DMS53 treated with DMSO at 0.1 percent for 48 hours (cell line): ENCODE results near the gene MON2.
"Not testable (repeated sequence)": the region's sequence is repeated elsewhere in the genome, so short reads cannot be mapped to it uniquely, and the experiment has no call there.

Experiments used
- DNase-seq: peaks from one replicate; lab custom pipeline; 2025; ENCODE audit not compliant: unreplicated experiment; lab: John Stamatoyannopoulos, UW

Gene MON2

DNA sequence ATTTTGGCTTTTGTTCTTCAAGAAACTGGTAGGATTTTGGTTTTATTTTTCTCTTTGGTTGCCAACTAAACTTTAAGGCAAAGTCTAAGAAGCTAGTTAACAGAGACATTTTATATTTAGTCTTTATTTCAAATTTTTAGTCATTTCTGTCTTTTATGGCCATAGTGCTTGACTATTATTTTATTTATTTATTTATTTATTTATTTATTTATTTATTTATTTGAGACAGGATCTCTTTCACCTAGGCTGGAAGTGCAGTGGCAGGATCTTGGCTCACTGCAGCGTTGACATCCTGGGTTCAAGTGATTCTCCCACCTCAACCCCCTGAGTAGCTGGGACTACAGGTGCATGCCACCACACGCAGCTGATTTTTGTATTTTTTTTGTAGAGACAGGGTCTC is 3.1 kb downstream of the MON2 start:
- no peak for DNase-seq

DNA sequence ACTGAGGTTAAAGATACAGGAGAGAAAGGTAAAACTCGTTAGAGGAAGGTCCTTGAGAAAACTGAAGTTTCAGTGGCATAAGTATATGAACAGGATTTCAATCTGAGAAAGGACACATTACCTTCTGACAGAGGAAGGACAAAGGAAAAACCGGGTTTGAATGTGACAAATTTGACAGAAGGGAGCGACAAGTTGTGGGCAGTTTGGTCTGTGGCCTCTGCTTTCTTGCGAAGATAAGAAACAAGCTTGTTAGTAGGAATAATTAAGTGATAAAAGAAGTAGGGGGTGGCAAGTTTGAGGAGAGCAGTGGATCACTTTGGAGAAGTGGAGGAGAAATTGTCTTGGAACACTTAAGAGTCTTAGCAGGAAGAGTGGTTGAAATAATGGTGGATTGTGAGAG is 5.1 kb downstream of the MON2 start:
- DNase-seq, result no peak

DNA sequence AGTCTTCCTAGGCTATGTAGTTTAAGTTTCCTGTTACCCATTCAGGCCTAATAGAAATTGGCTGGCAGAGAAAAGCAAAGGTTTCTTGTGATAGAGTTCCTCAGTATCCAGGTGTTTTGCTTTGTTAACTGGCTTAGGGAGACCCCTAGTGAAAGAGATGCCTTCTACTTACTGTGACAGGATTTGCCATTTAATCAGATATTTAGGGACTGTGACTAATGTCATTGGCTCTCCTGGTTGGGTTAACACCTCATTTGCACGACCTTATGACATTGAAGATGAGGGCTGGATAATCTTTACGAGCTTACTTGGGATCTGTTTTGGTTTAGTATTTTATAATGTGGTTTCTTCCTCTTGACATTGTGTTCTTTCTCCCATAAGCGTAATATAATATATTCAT is 5.8 kb downstream of the MON2 start:
- DNase-seq, result no peak

DNA sequence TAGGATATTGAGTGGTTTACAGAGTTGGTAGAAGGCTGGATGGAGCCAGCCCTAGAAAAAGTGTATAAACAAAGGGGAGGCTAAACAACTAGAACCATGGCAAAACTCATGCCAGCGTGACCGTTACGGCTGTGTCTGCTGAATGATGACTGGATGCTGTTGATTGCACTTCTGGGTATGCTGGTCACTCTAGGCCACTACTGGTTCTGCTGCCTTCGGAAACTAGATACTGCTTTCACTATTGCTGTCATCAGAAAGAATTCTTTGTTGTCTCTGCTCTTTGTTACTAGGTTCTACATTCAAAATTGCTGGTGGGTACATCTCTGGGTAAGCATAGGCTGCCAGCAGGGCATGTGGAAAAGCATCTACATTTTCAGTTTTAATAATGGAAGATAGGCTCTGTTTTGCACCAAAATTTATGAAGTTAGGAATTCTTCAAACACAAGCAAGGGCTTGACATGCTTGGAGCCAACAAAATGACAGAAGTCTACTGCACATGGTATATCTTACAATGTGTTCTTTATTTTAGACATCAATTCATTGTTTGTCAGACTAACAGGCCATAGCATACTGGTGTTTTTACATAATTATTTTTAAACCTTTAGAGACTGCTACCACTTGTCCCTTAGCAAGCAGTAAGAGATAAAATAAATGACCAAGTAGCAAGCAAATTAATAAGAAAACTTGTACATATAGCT is 15.4 kb downstream of the MON2 start:
- no peak for DNase-seq

DNA sequence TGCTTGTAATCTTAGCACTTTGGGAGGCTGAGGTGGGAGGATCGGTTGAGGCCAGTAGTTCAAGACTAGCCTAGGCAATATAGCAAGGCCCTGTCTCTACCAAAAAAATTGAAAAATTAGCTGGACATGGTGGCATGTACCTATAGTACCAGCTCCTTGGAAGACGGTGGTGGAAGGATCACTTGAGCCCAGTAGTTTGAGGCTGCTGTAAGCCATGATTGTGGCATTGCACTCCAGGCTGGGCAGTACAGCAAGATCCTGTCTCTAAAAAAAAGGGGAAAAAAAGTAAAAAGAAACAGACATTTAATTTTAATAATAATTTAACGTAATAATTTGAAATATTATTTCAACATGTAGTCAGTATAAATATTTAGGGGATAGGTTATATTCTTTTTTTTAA is 16.1 kb downstream of the MON2 start:
- DNase-seq, result no peak

DNA sequence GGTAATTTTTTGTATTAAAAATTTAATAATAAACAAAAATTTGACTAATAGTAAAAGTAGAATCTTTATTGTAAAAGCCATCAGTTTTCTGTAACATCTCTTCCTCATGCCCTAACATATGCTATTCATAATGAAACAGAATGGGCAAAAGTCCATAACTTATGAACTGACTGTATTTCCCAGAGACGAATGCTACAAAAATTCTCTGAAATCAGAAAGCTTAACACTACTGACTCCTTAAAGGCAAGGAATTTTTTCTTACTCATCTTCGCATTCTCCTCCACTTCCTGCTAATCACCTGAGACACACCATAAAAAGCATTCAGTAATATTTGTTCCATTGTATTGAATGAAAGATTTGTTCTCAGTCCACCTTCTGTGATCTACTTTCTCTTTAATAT is 17.6 kb downstream of the MON2 start:
- DNase-seq, result no peak

DNA sequence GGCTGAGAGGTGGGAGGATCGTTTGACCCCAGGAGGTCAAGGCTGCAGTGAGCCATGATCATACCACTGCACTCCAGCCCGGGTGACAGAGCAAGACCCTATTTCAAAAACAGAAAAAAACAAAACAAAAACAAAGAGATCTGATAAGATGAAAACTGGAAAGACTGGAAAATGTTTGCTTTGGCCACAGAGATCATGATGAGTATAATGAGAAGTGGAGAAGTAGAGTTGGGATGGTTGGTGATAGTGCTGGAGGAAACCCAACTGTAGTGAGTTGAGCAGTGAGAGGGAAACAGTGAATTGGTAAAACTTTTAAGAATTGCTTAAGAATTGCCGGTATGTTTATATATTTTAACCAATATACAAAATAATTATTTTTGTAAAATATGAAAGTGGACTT is 39.2 kb downstream of the MON2 start:
- no peak for DNase-seq

DNA sequence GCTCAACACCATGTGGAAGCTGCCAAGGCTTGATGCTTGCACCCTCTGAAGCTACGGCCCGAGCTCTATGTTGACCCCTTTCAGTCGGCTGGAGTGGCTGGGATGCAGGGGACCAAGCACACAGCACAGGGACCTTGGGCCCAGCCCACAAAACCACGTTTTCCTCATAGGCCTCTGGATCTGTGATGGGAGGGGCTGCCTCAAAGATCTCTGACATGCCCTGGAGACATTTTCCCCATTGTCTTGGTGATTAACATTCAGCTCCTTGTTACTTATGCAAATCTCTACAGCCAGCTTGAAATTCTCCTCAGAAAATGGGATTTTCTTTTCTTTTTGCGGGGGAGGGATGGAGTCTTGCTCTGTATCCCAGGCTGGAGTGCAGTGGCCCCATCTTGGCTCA is 46.3 kb downstream of the MON2 start:
- DNase-seq, result no peak

DNA sequence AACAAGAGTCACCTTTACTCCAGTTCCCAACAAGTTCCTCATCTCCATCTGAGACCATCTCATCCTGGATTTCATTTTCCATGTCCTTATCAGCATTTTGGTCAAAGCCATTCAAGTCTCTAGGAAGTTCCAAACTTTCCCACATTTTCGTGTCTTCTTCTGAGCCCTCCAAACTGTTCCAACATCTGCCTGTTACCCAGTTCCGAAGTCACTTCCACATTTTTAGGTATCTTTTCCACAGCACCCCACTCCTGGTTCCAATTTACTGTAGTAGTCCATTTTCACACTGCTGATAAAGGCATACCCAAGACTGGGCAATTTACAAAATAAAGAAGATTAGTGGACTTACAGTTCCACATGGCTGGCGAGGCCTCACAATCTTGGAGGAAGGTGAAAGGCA is 47.5 kb downstream of the MON2 start:
- DNase-seq, result not testable (repeated sequence)

DNA sequence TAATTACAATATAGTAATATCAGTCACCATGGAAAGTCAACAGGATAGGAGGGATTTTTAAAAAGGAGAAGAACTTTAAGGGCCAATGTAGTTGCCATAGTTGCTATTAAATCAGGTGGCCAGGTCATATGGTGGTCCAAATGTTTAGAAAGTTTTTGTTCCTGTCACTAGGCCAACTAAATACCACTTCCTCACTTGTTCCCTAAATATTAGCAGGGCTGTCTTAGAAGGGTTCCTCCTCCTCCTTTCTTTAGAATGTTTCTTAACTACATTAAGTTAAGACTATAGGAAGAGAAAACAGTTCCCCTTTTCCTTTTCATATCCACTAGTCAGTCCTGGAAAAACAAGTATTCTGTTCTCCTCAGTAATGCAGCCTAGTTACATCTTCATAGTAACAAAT is 50.3 kb downstream of the MON2 start:
- no peak for DNase-seq

DNA sequence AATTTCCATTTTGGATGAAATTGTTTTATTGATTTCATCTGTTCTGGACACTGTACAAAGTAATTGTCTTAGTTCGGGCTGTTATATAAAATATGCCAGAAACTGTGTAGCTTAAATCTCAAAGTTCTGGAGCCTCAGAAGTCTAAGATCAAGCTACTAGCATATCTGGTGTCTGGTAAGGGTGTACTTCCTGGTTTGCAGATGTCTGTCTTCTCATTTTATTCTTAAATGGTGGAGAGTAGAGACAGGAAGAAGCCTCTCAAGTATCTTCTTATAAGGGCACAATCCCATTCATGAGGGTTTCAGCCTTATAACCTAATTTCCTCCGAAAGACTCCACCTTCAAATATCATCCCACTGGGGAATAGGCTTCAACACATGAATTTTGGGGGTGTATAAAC is 51.3 kb downstream of the MON2 start:
- DNase-seq, result peak; percentile 33

DNA sequence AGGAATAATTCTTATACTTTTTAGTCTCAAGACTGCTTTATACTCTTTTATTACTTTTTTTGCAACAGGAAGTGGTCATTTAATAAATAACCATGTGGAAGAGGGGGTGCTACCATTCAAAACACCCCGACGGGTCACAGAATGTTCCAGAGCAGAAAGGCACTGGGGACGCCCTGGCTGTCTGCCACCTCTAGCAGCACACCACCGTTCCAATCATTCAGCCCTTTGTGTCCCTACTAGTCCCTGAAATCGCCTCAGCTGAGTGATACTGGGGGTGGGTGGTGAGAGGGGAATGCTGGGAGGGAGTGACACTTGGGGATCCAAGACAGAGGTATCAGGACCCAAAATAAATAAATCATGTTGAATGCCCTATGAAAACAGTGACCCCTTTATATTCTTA is 52.4 kb downstream of the MON2 start:
- no peak for DNase-seq

DNA sequence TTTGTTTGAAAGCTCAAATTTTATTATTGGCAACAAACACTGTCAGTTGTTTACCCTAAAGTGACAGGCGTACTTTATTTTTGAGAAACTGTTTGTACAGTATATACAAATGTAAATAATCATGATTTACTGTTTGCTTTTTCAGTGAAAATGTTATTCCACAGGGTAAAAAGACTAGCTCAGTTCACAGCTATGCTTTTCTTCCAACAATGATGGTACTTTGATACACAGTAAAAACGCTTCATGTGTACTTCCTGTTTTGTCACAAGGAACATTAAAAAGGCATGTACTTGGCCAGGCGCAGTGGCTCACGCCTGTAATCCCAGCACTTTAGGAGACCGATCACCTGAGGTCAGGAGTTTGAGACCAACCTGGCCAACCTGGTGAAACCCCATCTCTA is 53.7 kb downstream of the MON2 start:
- DNase-seq, result peak; percentile 79

DNA sequence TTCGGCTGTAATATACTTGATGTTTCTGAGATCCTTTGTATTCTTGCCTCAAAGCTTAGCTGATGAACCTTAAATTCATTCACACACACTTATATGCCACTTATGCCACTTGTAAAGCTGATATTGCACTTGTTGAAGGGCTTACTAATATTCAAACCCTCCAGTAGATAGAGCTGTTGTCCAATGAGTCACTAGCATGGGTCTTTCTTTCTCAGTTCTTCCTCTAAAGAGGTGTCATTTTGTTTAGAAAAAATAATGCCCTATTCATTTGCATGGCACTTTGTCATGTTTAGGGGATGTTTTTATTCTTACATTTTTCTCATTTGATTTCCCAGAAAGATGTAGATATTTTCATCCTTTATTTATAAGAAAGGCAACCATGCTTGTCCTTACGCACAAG is 56.4 kb downstream of the MON2 start:
- peak; percentile 36 for DNase-seq

DNA sequence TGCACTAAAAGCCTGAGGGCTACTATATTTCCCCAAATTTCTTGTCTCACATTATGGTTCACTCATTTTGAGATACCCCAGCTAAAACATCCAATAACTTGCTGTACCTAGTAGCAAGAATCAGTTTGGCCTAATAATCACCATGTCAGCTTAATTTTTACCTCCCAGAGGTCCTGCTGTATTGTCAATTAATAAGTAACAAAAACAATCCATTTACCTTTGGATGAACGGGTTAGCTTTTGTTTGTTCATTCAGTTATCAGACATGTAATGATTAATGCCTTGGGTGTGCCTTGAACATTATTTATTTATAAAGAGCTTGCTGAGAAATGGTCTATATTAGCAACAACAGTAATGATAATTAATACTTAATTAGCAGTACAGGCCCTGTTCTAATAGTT is 57.0 kb downstream of the MON2 start:
- DNase-seq, result no peak

DNA sequence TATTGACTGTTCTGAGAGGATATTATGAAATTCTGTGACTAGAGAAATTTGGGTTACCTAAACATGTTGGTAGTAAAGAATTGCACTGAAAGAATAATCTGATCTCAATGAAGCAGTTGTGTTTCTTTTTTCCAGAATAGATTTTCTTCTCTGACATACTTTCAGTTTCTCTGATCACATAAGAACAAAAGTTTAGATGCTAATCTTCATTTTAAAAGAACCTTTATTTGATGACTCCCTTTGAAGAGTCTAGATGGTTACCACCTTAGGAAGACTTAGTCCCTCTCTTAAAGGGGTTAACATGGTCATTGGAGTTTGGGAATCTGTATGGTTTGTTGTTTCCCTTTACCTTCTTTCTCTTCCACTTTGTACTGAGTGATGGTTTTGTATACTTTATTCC is 58.6 kb downstream of the MON2 start:
- no peak for DNase-seq

DNA sequence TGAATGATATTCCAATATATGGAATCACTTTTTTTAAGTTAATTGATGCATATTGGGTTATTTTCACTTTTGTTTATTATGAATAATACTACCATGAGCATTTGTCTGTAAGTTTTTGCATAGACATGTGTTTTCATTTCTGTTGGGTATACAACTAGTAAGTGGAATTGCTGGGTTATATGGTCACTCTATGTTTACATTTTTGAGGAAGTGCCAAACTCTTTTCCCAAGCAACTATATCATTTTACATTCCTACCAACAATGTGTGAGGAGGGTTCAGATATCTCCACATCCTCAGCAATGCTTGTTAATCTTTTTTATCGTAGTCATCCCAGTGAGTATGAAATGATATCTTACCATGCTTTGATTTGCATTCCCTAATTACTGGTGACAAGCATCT is 64.0 kb downstream of the MON2 start:
- DNase-seq, result no peak

DNA sequence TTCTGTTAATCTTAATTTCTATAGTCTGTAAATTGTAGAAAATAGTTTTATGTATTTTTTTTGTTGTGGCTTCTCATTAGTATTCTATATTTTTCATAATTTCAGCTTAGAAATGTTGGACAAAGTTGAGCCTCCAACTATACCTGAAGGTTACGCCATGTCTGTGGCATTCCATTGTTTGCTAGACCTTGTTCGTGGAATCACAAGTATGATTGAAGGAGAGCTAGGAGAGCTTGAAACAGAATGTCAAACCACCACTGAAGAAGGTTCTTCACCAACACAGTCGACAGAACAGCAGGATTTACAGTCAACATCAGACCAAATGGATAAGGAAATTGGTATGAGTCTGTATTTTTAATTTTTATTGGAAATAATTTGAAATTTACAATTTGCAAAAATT is 65.7 kb downstream of the MON2 start:
- DNase-seq, result no peak

DNA sequence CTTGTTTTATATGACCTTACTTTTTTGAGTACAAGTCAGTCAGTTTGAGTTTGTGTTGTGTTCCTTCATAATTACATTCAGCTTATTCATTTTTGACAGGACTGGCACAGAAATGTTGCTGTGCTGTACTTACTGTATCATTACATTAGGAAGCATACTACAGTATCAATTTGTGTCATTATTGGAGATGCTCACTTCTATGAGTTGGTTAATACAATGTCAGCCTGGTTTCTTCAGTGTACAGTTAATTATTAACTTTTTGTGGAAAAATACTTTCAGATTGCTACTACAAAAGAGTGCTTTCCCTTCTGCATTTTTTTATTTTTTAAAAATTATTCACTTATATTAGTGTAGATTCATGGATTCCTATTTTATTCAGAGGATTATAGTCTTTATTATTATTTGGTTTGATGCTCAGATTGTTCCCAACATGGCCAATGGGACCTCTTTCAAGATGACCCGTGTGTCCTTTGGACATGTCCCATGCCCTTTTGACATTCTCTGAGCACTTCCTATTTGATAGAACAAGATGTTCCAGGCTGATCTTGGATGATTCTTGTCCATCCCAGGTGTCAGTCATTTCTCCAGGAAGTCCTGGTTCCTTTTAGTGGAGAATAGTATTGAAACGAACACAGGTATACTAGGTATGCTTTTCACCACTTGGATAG is 66.6 kb downstream of the MON2 start:
- DNase-seq, result no peak

DNA sequence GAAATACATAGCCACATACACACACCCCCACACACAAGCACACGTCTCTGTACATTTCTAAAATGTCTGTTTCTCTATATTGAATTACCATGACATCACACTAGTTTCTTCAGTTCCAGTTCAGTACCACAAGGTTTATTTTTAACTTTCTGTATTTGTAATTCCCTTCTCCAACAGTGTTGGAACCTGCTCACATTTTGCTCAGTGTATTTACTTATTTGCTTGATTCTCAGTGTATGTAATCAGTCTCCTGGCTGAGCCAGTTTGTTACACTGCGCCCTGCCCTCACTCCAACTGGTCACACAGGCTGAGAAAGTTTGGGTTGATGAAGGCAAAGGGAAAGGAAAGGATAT is 67.1 kb downstream of the MON2 start:
- DNase-seq, result no peak

DNA sequence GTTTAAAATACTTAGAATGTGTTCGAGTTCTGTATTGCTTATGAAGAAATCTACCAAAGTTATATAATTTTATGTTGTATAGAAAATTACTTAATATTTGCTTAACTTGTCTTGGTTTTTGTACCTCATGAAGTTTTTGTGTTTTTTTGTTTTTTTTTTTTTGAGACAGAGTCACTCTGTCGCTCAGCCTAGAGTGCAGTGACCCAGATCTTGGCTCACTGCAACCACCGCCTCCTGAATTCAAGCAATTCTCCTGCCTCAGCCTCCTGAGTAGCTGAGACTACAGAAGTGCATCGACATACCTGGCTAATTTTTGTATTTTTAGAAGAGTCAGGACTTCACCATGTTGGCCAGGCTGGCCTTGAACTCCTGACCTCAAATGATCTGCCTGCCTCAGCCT is 69.9 kb downstream of the MON2 start:
- no peak for DNase-seq

DNA sequence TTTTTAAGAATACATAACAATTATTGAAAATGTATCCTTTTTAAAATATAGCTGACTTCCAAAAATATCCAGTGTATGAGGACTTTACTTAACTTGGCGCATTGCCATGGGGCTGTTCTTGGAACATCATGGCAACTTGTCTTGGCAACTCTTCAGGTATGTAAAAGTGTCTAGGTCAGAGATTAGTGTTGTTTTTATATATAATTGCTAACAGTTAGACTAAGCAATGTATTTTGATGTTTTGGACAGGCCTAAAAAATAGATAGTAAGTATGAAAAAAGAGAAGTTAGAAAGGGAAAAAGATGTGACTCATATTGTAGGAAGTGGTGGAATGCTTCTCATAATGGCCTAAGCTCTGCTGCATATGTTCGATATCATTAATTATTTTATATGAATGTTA is 70.9 kb downstream of the MON2 start:
- no peak for DNase-seq

DNA sequence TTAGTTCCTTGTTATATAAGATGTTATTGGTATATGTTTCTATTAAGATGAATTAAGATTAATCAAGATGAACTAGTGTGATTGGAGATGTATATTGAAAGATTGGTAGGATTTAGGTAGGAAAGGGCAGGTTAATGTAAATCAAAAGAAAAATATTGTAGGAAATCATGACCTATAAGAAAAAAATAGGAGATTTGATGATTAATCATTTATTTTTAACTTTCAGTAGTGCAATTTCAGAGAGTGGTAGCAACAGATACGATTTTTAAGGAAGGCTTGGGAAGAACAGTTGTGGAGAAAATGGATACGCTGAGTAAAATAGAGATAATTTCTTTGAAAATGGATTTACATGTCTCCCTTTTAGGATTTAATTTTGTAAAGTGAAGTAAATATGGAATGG is 73.7 kb downstream of the MON2 start:
- no peak for DNase-seq
